DOHH2 (cell line): ENCODE results near the gene MAP2K6.

Source experiments
- CTCF ChIP-seq: fragments of 200-600 bp; sonication (generic); IDR thresholded peaks from one replicate; pipeline ENCODE4 v1.5.1; 2014; ENCODE audit warnings: antibody characterized with exemption, mild to moderate bottlenecking, low read depth, low read length; ENCODE audit not compliant: poor library complexity, severe bottlenecking
- EZH2phosphoT487 ChIP-seq: fragments of 200-600 bp; sonication (generic); IDR thresholded peaks from 2 replicates; pipeline ENCODE4 v1.6.1; 2017; ENCODE audit warnings: borderline replicate concordance, mild to moderate bottlenecking, antibody characterized with exemption, low read length, moderate library complexity, mixed read lengths

DNA sequence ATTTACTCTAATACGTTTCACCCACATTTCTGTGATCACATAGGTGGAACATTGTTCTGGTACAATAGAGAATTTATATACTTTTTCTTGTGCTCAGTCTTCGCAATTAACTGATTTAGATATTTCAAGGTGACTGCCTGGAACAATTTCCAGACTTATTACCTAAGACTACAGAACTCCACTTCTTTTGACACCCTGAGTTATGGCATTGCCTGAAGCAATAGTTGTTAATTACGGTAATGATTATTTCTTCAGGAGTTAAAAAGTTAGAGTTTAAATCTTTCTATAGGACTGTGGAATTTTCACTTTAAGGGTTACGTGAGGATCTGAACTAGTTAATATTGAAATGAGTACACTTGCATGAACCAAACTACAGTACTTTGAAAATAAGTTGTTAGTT lies 74.8 kb downstream of the MAP2K6 start:
- no peak for TF ChIP-seq CTCF
- TF ChIP-seq EZH2phosphoT487, result no peak
